ENCODE data around the gene CDKN2B. TPM values are rescaled to one million over a fixed set of nuclear protein-coding genes. Genes with fewer than 3 reads are reported as not detected.

Gene CDKN2B
- total and polyA plus RNA-seq, 2 of the 13 experiments (the other 11 are each of a cell fraction or from before 2014, with no cell fraction given): 1.4 to 1.5 TPM

DNA sequence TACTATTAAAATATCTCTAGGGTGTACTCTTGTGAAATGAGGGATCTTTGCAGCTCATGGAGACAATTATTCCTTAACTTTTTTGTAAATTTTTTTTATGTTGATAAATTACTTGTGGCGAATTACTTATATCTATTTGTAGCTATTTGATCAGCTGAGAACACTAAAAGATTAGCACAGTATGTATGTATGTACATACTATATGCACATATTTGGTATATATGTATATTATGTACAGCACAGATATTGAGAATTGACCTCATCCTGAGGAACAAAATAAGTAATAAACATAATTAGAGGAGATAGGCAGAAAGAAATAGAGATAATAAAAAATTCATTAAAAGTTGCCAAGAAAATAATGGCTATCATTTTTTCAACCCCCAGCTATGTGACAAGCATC, 26.7 kb downstream of the CDKN2B start (continued):
- TF ChIP-seq, protein P1, sequence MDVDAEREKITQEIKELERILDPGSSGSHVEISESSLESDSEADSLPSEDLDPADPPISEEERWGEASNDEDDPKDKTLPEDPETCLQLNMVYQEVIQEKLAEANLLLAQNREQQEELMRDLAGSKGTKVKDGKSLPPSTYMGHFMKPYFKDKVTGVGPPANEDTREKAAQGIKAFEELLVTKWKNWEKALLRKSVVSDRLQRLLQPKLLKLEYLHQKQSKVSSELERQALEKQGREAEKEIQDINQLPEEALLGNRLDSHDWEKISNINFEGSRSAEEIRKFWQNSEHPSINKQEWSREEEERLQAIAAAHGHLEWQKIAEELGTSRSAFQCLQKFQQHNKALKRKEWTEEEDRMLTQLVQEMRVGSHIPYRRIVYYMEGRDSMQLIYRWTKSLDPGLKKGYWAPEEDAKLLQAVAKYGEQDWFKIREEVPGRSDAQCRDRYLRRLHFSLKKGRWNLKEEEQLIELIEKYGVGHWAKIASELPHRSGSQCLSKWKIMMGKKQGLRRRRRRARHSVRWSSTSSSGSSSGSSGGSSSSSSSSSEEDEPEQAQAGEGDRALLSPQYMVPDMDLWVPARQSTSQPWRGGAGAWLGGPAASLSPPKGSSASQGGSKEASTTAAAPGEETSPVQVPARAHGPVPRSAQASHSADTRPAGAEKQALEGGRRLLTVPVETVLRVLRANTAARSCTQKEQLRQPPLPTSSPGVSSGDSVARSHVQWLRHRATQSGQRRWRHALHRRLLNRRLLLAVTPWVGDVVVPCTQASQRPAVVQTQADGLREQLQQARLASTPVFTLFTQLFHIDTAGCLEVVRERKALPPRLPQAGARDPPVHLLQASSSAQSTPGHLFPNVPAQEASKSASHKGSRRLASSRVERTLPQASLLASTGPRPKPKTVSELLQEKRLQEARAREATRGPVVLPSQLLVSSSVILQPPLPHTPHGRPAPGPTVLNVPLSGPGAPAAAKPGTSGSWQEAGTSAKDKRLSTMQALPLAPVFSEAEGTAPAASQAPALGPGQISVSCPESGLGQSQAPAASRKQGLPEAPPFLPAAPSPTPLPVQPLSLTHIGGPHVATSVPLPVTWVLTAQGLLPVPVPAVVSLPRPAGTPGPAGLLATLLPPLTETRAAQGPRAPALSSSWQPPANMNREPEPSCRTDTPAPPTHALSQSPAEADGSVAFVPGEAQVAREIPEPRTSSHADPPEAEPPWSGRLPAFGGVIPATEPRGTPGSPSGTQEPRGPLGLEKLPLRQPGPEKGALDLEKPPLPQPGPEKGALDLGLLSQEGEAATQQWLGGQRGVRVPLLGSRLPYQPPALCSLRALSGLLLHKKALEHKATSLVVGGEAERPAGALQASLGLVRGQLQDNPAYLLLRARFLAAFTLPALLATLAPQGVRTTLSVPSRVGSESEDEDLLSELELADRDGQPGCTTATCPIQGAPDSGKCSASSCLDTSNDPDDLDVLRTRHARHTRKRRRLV (CRISPR knock-in tag; IDR thresholded peaks at IDR 0.05): no peak

GRCh38 chr9:21976334-21976875, 32.7 kb downstream of the CDKN2B start:
- DNase-seq (ENCODE audit: low spot score): no peak
- Histone ChIP-seq H3K4me2 (ENCODE audit: low read depth, low read length) (no peak overlapping the region), H3K36me3 (replicated peaks in 1 of 2; ENCODE audit: control insufficient read depth in 1 of 2, insufficient read depth in 2 of 2, low read length in 2 of 2) (no peaks in the 10 kb centered on the region), H3K27me3 (ENCODE audit: control insufficient read depth in 1 of 2, insufficient read depth in 2 of 2, low read length in 2 of 2) (peaks cover 0 to 23% of the 10 kb centered on the region in 2 experiments; a peak in 2 of 5 replicates), H3K4me1 (ENCODE audit: insufficient read depth, low read length) (peaks cover 6% of the 10 kb centered on the region), H3K9ac (ENCODE audit: insufficient read depth, low read depth, low read length) (no peak overlapping the region), H3K79me2 (ENCODE audit: insufficient read depth, low read length) (no peaks in the 10 kb centered on the region), H3K27ac (ENCODE audit: extremely low read length, insufficient read depth, low read length) (no peak overlapping the region), H2AFZ (ENCODE audit: low read length) (no peak overlapping the region), H4K20me1 (ENCODE audit: insufficient read depth, low read length) (no peaks in the 10 kb centered on the region), H3K9me3 (ENCODE audit: low read length) (no peaks in the 10 kb centered on the region), H3K4me3 (replicated peaks in 1 of 3; ENCODE audit: insufficient read depth in 1 of 3, low read depth in 2 of 3, low read length in 3 of 3) (no peak overlapping the region)
- WGBS (ENCODE audit: low lambda C conversion rate): 87% methylated on average over 19 of the region's 19 CpGs
- no peak for TF ChIP-seq MLX (CRISPR knock-in tag; IDR thresholded peaks at IDR 0.05)
- TF ChIP-seq SMAD1 (CRISPR knock-in tag; IDR thresholded peaks at IDR 0.05; ENCODE audit: borderline replicate concordance, low read depth): no peak
- TF ChIP-seq, protein P2, sequence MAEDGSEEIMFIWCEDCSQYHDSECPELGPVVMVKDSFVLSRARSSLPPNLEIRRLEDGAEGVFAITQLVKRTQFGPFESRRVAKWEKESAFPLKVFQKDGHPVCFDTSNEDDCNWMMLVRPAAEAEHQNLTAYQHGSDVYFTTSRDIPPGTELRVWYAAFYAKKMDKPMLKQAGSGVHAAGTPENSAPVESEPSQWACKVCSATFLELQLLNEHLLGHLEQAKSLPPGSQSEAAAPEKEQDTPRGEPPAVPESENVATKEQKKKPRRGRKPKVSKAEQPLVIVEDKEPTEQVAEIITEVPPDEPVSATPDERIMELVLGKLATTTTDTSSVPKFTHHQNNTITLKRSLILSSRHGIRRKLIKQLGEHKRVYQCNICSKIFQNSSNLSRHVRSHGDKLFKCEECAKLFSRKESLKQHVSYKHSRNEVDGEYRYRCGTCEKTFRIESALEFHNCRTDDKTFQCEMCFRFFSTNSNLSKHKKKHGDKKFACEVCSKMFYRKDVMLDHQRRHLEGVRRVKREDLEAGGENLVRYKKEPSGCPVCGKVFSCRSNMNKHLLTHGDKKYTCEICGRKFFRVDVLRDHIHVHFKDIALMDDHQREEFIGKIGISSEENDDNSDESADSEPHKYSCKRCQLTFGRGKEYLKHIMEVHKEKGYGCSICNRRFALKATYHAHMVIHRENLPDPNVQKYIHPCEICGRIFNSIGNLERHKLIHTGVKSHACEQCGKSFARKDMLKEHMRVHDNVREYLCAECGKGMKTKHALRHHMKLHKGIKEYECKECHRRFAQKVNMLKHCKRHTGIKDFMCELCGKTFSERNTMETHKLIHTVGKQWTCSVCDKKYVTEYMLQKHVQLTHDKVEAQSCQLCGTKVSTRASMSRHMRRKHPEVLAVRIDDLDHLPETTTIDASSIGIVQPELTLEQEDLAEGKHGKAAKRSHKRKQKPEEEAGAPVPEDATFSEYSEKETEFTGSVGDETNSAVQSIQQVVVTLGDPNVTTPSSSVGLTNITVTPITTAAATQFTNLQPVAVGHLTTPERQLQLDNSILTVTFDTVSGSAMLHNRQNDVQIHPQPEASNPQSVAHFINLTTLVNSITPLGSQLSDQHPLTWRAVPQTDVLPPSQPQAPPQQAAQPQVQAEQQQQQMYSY (CRISPR knock-in tag; IDR thresholded peaks at IDR 0.05): no peak
- no peak for TF ChIP-seq CBX5 (CRISPR knock-in tag; IDR thresholded peaks at IDR 0.05; ENCODE audit: borderline replicate concordance)
- TF ChIP-seq ZNF570 (CRISPR knock-in tag; IDR thresholded peaks at IDR 0.05; ENCODE audit: borderline replicate concordance): no peak
- no peak for TF ChIP-seq RFX5 (IDR thresholded peaks at IDR 0.05; ENCODE audit: low read depth, low read length)
- no peak for TF ChIP-seq MXD4 (CRISPR knock-in tag; IDR thresholded peaks at IDR 0.05)
- TF ChIP-seq GATA4 (IDR thresholded peaks at IDR 0.05; ENCODE audit: borderline replicate concordance, low read depth): no peak
- TF ChIP-seq CEBPB (IDR thresholded peaks at IDR 0.05; ENCODE audit: borderline replicate concordance, low read depth, low read length): no peak
- TF ChIP-seq NR1H2 (CRISPR knock-in tag; IDR thresholded peaks at IDR 0.05; ENCODE audit: borderline replicate concordance, low read depth): no peak
- TF ChIP-seq ESRRA (CRISPR knock-in tag; IDR thresholded peaks at IDR 0.05; ENCODE audit: low read depth): no peak
- TF ChIP-seq ISX (CRISPR knock-in tag; conservative IDR thresholded peaks at IDR 0.05): no peak
- TF ChIP-seq, protein P3, sequence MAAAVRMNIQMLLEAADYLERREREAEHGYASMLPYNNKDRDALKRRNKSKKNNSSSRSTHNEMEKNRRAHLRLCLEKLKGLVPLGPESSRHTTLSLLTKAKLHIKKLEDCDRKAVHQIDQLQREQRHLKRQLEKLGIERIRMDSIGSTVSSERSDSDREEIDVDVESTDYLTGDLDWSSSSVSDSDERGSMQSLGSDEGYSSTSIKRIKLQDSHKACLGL (CRISPR knock-in tag; IDR thresholded peaks at IDR 0.05): no peak
- POLR2A ChIA-PET: no interaction called here
- in situ Hi-C loops (cut with HindIII; ENCODE audit: extremely low pct_ligation_motif_present, low pct_unique_long_range_greater_than_20kb): no loop called here
- no TSS peak for BruUV-seq (replicated peaks)
- CTCF ChIA-PET (ENCODE audit: low intra/inter-chr PET ratio, low total read pairs): no interaction called here
- intact Hi-C loops (cut with micrococcal nuclease; ENCODE audit: unreplicated experiment): no loop called here
- no peak for FAIRE-seq
- no peak for ATAC-seq
